Thoracic aorta (tissue), 2 donors: ENCODE data around the gene SETD1B. TPM values are rescaled to one million over a fixed set of nuclear protein-coding genes. Genes with fewer than 3 reads are reported as not detected.
"Not testable (repeated sequence)": the region's sequence is repeated elsewhere in the genome, so short reads cannot be mapped to it uniquely, and the experiment has no call there.

ENCODE experiments used
- ATAC-seq: fragments of 150-250 bp; one replicate; pipeline ENCODE4 v1.8.0; 2017; ENCODE audit warnings: low read depth; ENCODE audit not compliant: insufficient number of reproducible peaks, low FRiP score
- DNase-seq: peaks from one replicate; pipeline ENCODE4 v3.0.0-alpha.2; 2020; ENCODE audit warnings: low spot score
- H3K27ac ChIP-seq, 2 donors: fragments of 200-600 bp; sonication (generic); 1 replicate in 1 of 2; 2 replicates in 1 of 2; pipeline ENCODE4 v1.5.1; 2016; ENCODE audit warnings: mild to moderate bottlenecking in 2 of 2, moderate library complexity in 2 of 2
- H3K27me3 ChIP-seq: fragments of 200-600 bp; sonication (generic); replicated peaks from 2 replicates; pipeline ENCODE4 v1.6.0; 2016; ENCODE audit warnings: mild to moderate bottlenecking; ENCODE audit not compliant: insufficient read depth
- H3K36me3 ChIP-seq: fragments of 200-600 bp; sonication (generic); one replicate; pipeline ENCODE4 v1.5.1; 2016
- H3K4me1 ChIP-seq, 2 donors: fragments of 200-600 bp; sonication (generic); 1 replicate in 1 of 2; 2 replicates in 1 of 2; pipeline versions ENCODE4 v1.5.1 to v1.6.0; 2016; ENCODE audit warnings: low read depth in 2 of 2, mild to moderate bottlenecking in 1 of 2; ENCODE audit not compliant: control insufficient read depth in 1 of 2
- H3K4me3 ChIP-seq: fragments of 200-600 bp; sonication (generic); 2 replicates; pipeline ENCODE4 v1.5.1; 2016; ENCODE audit warnings: mild to moderate bottlenecking
- H3K9me3 ChIP-seq: fragments of 200-600 bp; sonication (generic); 2 replicates; pipeline ENCODE4 v1.5.1; 2016
- total RNA-seq, 2 donors: library from RNA; depleted of rRNA; stranded (reverse); fragments of >200 nt; gene quantifications; one replicate each; pipeline versions ENCODE4 v1.1.0 to v1.2.3, GENCODE V29; 2016
- TF ChIP-seq, protein P1 (sequence below): fragments of 200-600 bp; sonication (generic); IDR thresholded peaks from one replicate; pipeline ENCODE4 v1.5.1; 2019; ENCODE audit warnings: antibody characterized with exemption

Gene SETD1B
- total RNA-seq, 2 donors from 2014 or later = 21.9 to 32.7 TPM

DNA sequence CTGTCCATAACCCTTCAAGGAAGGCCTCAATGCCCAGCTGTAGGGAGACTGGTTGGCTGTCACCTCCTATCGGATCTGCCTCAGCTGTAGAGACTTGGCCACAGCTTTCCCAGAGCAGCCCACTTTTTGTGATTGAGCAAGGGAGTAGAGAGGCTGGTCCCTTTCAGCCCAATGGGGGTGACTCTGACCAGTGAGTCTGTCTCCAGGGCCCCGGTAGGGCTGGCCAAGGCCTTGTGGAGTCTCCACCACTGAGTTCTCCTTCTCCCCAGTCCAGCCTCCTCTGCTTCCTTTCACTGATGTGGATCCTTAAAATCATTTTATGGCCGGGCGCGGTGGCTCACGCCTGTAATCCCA, 69.4 kb downstream of the SETD1B start:
- H3K4me1 ChIP-seq = no peaks in the 10 kb centered on the region
- no peak overlapping the region for H3K4me3 ChIP-seq
- no peak for ATAC-seq
- DNase-seq = no peak
- no peaks in the 10 kb centered on the region for H3K27me3 ChIP-seq
- TF ChIP-seq, protein P1, sequence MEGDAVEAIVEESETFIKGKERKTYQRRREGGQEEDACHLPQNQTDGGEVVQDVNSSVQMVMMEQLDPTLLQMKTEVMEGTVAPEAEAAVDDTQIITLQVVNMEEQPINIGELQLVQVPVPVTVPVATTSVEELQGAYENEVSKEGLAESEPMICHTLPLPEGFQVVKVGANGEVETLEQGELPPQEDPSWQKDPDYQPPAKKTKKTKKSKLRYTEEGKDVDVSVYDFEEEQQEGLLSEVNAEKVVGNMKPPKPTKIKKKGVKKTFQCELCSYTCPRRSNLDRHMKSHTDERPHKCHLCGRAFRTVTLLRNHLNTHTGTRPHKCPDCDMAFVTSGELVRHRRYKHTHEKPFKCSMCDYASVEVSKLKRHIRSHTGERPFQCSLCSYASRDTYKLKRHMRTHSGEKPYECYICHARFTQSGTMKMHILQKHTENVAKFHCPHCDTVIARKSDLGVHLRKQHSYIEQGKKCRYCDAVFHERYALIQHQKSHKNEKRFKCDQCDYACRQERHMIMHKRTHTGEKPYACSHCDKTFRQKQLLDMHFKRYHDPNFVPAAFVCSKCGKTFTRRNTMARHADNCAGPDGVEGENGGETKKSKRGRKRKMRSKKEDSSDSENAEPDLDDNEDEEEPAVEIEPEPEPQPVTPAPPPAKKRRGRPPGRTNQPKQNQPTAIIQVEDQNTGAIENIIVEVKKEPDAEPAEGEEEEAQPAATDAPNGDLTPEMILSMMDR = no peak
- no peaks in the 10 kb centered on the region for H3K36me3 ChIP-seq
- H3K27ac ChIP-seq = no peak overlapping the region
- no peaks in the 10 kb centered on the region for H3K9me3 ChIP-seq

DNA sequence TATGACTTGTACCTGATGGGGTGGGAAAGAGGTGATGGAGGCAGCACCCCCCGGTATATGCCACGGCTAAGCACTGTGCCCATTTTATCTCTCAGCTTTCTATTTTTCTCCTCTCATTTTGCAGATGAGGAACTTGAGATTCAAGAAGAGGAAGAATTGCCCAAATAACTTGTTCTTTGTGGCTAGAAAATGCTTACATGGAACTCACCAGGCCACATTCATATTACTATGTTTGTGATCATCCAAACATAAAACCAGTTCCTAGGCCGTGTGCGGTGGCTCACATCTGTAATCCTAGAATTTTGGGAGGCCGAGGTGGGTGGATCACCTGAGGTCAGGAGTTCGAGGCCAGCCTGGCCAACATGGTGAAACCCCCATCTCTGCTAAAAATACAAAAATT, 70.3 kb downstream of the SETD1B start:
- TF ChIP-seq, protein P1 = no peak
- Histone ChIP-seq H3K27ac (no peak overlapping the region), H3K27me3 (no peaks in the 10 kb centered on the region), H3K4me1 (no peaks in the 10 kb centered on the region), H3K36me3 (no peaks in the 10 kb centered on the region), H3K9me3 (no peaks in the 10 kb centered on the region), H3K4me3 (no peak overlapping the region)
- DNase-seq (no peak), ATAC-seq (no peak)

DNA sequence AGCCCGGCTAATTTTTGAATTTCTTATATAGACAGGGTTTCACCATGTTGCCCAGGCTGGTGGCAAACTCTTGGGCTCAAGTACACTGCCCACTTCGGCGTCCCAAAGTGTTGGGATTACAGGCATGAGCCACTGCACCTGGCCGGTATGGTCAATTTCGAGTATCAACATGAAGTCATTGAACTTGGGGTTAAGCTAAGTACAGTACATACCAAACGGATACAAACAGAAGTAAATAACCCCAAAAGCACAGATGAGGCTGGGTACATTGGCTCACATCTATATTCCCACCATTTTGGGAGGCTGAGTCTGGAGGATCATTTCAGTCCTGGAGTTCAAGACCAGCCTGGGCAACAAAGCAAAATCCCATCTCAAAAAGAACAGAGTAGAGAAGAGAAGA, 71.8 kb downstream of the SETD1B start:
- DNase-seq (no peak), ATAC-seq (no peak)
- no peaks in the 10 kb centered on the region for H3K4me1 ChIP-seq

DNA sequence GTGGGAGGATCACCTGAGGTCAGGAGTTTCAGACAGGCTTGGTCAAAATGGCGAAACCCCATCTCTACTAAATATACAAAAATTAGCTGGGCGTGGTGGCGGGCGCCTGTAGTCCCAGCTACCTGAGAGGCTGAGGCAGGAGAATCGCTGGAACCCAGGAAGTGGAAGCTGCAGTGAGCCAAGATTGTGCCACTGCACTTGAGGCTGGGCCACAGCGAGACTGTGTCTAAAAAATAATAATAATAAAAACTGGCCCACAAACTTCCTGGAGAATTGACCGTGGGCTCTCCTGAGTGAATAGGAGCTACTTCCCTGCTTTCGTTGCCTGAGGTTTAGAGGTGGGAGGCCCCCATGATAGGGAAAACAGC, 72.3 kb downstream of the SETD1B start:
- not testable (repeated sequence) for DNase-seq, H3K27me3 ChIP-seq, H3K27ac ChIP-seq, H3K4me1 ChIP-seq, H3K36me3 ChIP-seq, H3K9me3 ChIP-seq, H3K4me3 ChIP-seq, ATAC-seq

More for the DNA sequence above, 71.8 kb downstream of the SETD1B start:
- Histone ChIP-seq H3K27me3 (no peaks in the 10 kb centered on the region), H3K27ac (no peak overlapping the region), H3K36me3 (no peaks in the 10 kb centered on the region), H3K4me3 (no peak overlapping the region), H3K9me3 (no peaks in the 10 kb centered on the region)
- TF ChIP-seq, protein P1 = no peak

Other genes starting within 250 kb of the SETD1B start
- 10 to 100 TPM; 15.0 to 22.5 TPM for gene KDM2B, start 223.0 kb upstream of the SETD1B start, total RNA-seq
- gene ORAI1, start 177.5 kb upstream of the SETD1B start, total RNA-seq = 1 to 10 TPM; 4.7 to 6.6 TPM
- gene MORN3, start 134.4 kb upstream of the SETD1B start, total RNA-seq = under 1 TPM in 1 of 2 donors, not detected in 1; 0.78 TPM
- gene TMEM120B, start 91.3 kb upstream of the SETD1B start, total RNA-seq = 1 to 10 TPM; 7.3 to 8.8 TPM
- 10 to 100 TPM; 12.0 to 30.2 TPM for gene RHOF, start 10.3 kb upstream of the SETD1B start, total RNA-seq
- 1 to 10 TPM; 1.2 to 6.8 TPM for gene HPD, start 54.9 kb downstream of the SETD1B start, total RNA-seq
- 100 to 1,000 TPM in 1 of 2 donors, 10 to 100 TPM in 1; 93.4 to 101 TPM for gene PSMD9, start 84.8 kb downstream of the SETD1B start, total RNA-seq
- 1 to 10 TPM; 3.4 to 6.9 TPM for gene CFAP251, start 114.6 kb downstream of the SETD1B start, total RNA-seq
- gene BCL7A, start 217.9 kb downstream of the SETD1B start, total RNA-seq = 10 to 100 TPM in 1 of 2 donors, 1 to 10 TPM in 1; 9.6 to 12.9 TPM